H9 (cell line): Measurements from ENCODE around the gene RPS27. TPM values are rescaled to one million over a fixed set of nuclear protein-coding genes. Genes with fewer than 3 reads are reported as not detected.
A peak's percentile ranks its signal among the peaks of the same experiment; 100 is the strongest.

Source experiments
- DNase-seq: peaks from one replicate; pipeline ENCODE4 v3.0.0-alpha.2; 2017
- H2AFZ ChIP-seq: one replicate; pipeline ENCODE4 v1.6.1; 2013; ENCODE audit warnings: mild to moderate bottlenecking, low read length, control low read depth, moderate library complexity
- H2AK5ac ChIP-seq: 2 replicates; pipeline ENCODE4 v1.6.1; 2013; ENCODE audit warnings: low read length, control low read depth, mixed read lengths; ENCODE audit not compliant: insufficient read length
- H2BK120ac ChIP-seq: one replicate; pipeline ENCODE4 v1.6.1; 2013; ENCODE audit warnings: low read depth, mild to moderate bottlenecking, low read length, control low read depth, inconsistent platforms; ENCODE audit not compliant: poor library complexity, severe bottlenecking
- H2BK12ac ChIP-seq: 2 replicates; pipeline ENCODE4 v1.6.1; 2013; ENCODE audit warnings: low read length, control low read depth, mixed read lengths, low read depth; ENCODE audit not compliant: insufficient read length
- H2BK15ac ChIP-seq: 2 replicates; pipeline ENCODE4 v1.6.1; 2013; ENCODE audit warnings: low read depth, low read length, control low read depth
- H2BK20ac ChIP-seq: one replicate; pipeline ENCODE4 v1.6.1; 2013; ENCODE audit warnings: low read depth, mild to moderate bottlenecking, low read length, control low read depth, inconsistent platforms; ENCODE audit not compliant: poor library complexity, severe bottlenecking
- H2BK5ac ChIP-seq: 2 replicates; pipeline ENCODE4 v1.6.1; 2013; ENCODE audit warnings: low read length, control low read depth, mixed read lengths; ENCODE audit not compliant: insufficient read length
- H3K14ac ChIP-seq: 2 replicates; pipeline ENCODE4 v1.6.1; 2013; ENCODE audit warnings: low read length, control low read depth; ENCODE audit not compliant: insufficient read depth
- H3K18ac ChIP-seq: 2 replicates; pipeline ENCODE4 v1.6.1; 2013; ENCODE audit warnings: low read depth, mild to moderate bottlenecking, mixed read lengths, low read length, control low read depth; ENCODE audit not compliant: insufficient read length
- H3K23ac ChIP-seq: 2 replicates; pipeline ENCODE4 v1.6.1; 2013; ENCODE audit warnings: low read length, control low read depth, mixed read lengths, low read depth; ENCODE audit not compliant: insufficient read length
- H3K23me2 ChIP-seq: 2 replicates; pipeline ENCODE4 v1.6.1; 2013; ENCODE audit warnings: low read depth, mild to moderate bottlenecking, mixed read lengths, low read length, control low read depth; ENCODE audit not compliant: insufficient read length, poor library complexity, severe bottlenecking
- H3K27ac ChIP-seq: 2 replicates; pipeline ENCODE4 v1.5.1; 2013; ENCODE audit warnings: low read length, control low read depth, mixed read lengths, low read depth; ENCODE audit not compliant: insufficient read length
- H3K27me3 ChIP-seq: 2 replicates; pipeline ENCODE4 v1.6.1; 2013; ENCODE audit warnings: low read length, control low read depth, inconsistent platforms; ENCODE audit not compliant: insufficient read depth
- H3K4ac ChIP-seq: 2 replicates; pipeline ENCODE4 v1.6.1; 2013; ENCODE audit warnings: low read depth, mild to moderate bottlenecking, control low read depth, inconsistent platforms, low read length, moderate library complexity
- H3K4me1 ChIP-seq: 2 replicates; pipeline ENCODE4 v1.6.1; 2013; ENCODE audit warnings: low read length, control low read depth, inconsistent platforms; ENCODE audit not compliant: insufficient read depth
- H3K4me2 ChIP-seq: 2 replicates; pipeline ENCODE4 v1.6.1; 2013; ENCODE audit warnings: low read length, control low read depth, mixed read lengths; ENCODE audit not compliant: insufficient read length, insufficient read depth
- H3K56ac ChIP-seq: 2 replicates; pipeline ENCODE4 v1.6.1; 2013; ENCODE audit warnings: low read depth, mild to moderate bottlenecking, mixed read lengths, low read length, control low read depth; ENCODE audit not compliant: insufficient read length
- H3K79me1 ChIP-seq: 2 replicates; pipeline ENCODE4 v1.6.1; 2013; ENCODE audit warnings: low read depth, mild to moderate bottlenecking, moderate library complexity, low read length, control low read depth, inconsistent platforms; ENCODE audit not compliant: insufficient read depth, poor library complexity, severe bottlenecking
- H3K79me2 ChIP-seq: 2 replicates; pipeline ENCODE4 v1.6.1; 2013; ENCODE audit warnings: low read length, control low read depth, inconsistent platforms; ENCODE audit not compliant: insufficient read depth
- H3K9ac ChIP-seq: 2 replicates; pipeline ENCODE4 v1.6.1; 2013; ENCODE audit warnings: low read length, control low read depth, mixed read lengths; ENCODE audit not compliant: insufficient read length; ENCODE audit errors: extremely low read depth
- H3K9me3 ChIP-seq: one replicate; pipeline ENCODE4 v1.6.1; 2013; ENCODE audit warnings: low read depth, low read length, inconsistent platforms; ENCODE audit not compliant: control insufficient read depth
- H3T11ph ChIP-seq: one replicate; pipeline ENCODE4 v1.6.1; 2013; ENCODE audit warnings: mild to moderate bottlenecking, low read length, control low read depth, inconsistent platforms
- H4K20me1 ChIP-seq: one replicate; pipeline ENCODE4 v1.6.1; 2013; ENCODE audit not compliant: control insufficient read depth, insufficient read length, insufficient read depth
- H4K5ac ChIP-seq: 2 replicates; pipeline ENCODE4 v1.6.1; 2013; ENCODE audit warnings: low read depth, mild to moderate bottlenecking, mixed read lengths, low read length, control low read depth; ENCODE audit not compliant: insufficient read length
- H4K8ac ChIP-seq: replicated peaks from 2 replicates; pipeline ENCODE4 v1.6.1; 2013; ENCODE audit warnings: low read length, control low read depth, mixed read lengths, low read depth; ENCODE audit not compliant: insufficient read length
- H4K91ac ChIP-seq: 2 replicates; pipeline ENCODE4 v1.6.1; 2013; ENCODE audit warnings: low read depth, mild to moderate bottlenecking, moderate library complexity, mixed read lengths, low read length, control low read depth; ENCODE audit not compliant: insufficient read length
- H3K27ac Mint-ChIP-seq, 3 experiments: 2 replicates in 2 of 3; 3 replicates in 1 of 3; pipeline ENCODE4 v1.8.0; 2020 to 2021; ENCODE audit warnings: mixed read lengths in 3 of 3, mild to moderate bottlenecking in 1 of 3, moderate library complexity in 1 of 3
- H3K27me3 Mint-ChIP-seq: 2 replicates; pipeline ENCODE4 v1.8.0; 2021; ENCODE audit warnings: low read depth, mild to moderate bottlenecking, moderate library complexity, mixed read lengths
- H3K36me3 Mint-ChIP-seq, 3 experiments: 2 replicates in 2 of 3; 3 replicates in 1 of 3; pipeline ENCODE4 v1.8.0; 2020 to 2021; ENCODE audit warnings: low read depth in 3 of 3, mixed read lengths in 3 of 3; ENCODE audit not compliant: insufficient read depth in 1 of 3
- H3K4me1 Mint-ChIP-seq, 2 experiments: 2 replicates each; pipeline ENCODE4 v1.8.0; 2020; ENCODE audit warnings: mixed read lengths in 2 of 2
- H3K4me3 Mint-ChIP-seq, 2 experiments: 2 replicates in 1 of 2; 3 replicates in 1 of 2; pipeline ENCODE4 v1.8.0; 2020 to 2021; ENCODE audit warnings: mild to moderate bottlenecking in 2 of 2, mixed read lengths in 2 of 2, moderate library complexity in 1 of 2
- H3K9me3 Mint-ChIP-seq, 2 experiments: 2 replicates in 1 of 2; 3 replicates in 1 of 2; pipeline ENCODE4 v1.8.0; 2020; ENCODE audit warnings: mild to moderate bottlenecking in 2 of 2, mixed read lengths in 2 of 2, moderate library complexity in 1 of 2
- CTCF ChIP-seq: fragments of 200-600 bp; sonication (generic); conservative IDR thresholded peaks from 3 replicates; pipeline ENCODE4 v1.8.0; 2021; ENCODE audit warnings: antibody characterized with exemption, mild to moderate bottlenecking
- WGBS: extraction: QIAGEN DNeasy Blood & Tissue Kit; methylation state at CpG from one replicate; pipeline ENCODE4 v1.1.7; 2013; ENCODE audit warnings: missing lambda C conversion rate, low lambda C conversion rate, mixed read lengths; ENCODE audit not compliant: insufficient read length; ENCODE audit errors: extremely low coverage; 5-methylcytosine and 5-hydroxymethylcytosine counted together
- total RNA-seq: library from RNA; stranded (reverse); gene quantifications from 2 replicates; pipeline ENCODE4 v1.2.1, GENCODE V29; 2021

RPS27 gene
- total RNA-seq, 1 experiment from 2014 or later = 2,321 TPM

GRCh38 chr1:153956997-153957715, 33.4 kb upstream of the RPS27 start:
- Mint-ChIP-seq H3K36me3 (peaks cover 32 to 48% (median 34%) of the 10 kb centered on the region in 3 experiments), H3K4me3 (peak overlapping the region; percentile 99 to 100), H3K9me3 (no peaks in the 10 kb centered on the region), H3K4me1 (peaks cover 35 to 38% of the 10 kb centered on the region in 2 experiments), H3K27me3 (no peaks in the 10 kb centered on the region), H3K27ac (peak overlapping the region; percentile 95 to 99 (median 99))
- Histone ChIP-seq H2BK15ac (no peak overlapping the region), H2BK120ac (no peak overlapping the region), H3K79me1 (peaks cover 18% of the 10 kb centered on the region), H3K56ac (no peak overlapping the region), H4K8ac (no peak overlapping the region), H3K27me3 (no peaks in the 10 kb centered on the region), H3K4me1 (no peaks in the 10 kb centered on the region), H3K9me3 (no peaks in the 10 kb centered on the region), H3K4ac (no peak overlapping the region), H3K14ac (peak overlapping the region; percentile 23; the same call in 1 of the 2 replicates), H3K9ac (peak overlapping the region; percentile 93), H4K91ac (no peak overlapping the region), H2AK5ac (no peak overlapping the region), H2AFZ (no peak overlapping the region), H4K5ac (no peak overlapping the region), H2BK12ac (no peak overlapping the region), H4K20me1 (no peaks in the 10 kb centered on the region), H2BK5ac (no peak overlapping the region), H3K18ac (no peak overlapping the region), H3K23me2 (peaks cover 12% of the 10 kb centered on the region), H3K4me2 (peak overlapping the region; percentile 98), H2BK20ac (no peak overlapping the region), H3K79me2 (peaks cover 37% of the 10 kb centered on the region), H3K27ac (no peak overlapping the region), H3T11ph (no peak overlapping the region), H3K23ac (no peak overlapping the region)
- no peak for TF ChIP-seq CTCF
- DNase-seq = no peak
- WGBS = no CpG with 5 or more reads among the region's 6 CpGs
